ENCODE results near the gene DYNC2H1. TPM values are rescaled to one million over a fixed set of nuclear protein-coding genes. Genes with fewer than 3 reads are reported as not detected.
A peak's percentile ranks its signal among the peaks of the same experiment; 100 is the strongest.
"Not testable (repeated sequence)": the region's sequence is repeated elsewhere in the genome, so short reads cannot be mapped to it uniquely, and the experiment has no call there.

Gene DYNC2H1
- total RNA-seq, 1 experiment from 2014 or later, result 7.6 TPM

- H3K36me3 ChIP-seq, result no peaks in the 10 kb centered on the region
- H3K4me3 ChIP-seq, result no peak overlapping the region
- no peak for DNase-seq
- H3K9me3 ChIP-seq, result no peaks in the 10 kb centered on the region
- peaks cover 3% of the 10 kb centered on the region; the same call in 1 of the 2 replicates for H3K27me3 ChIP-seq
These were observed 11.9 kb upstream of the DYNC2H1 start for GRCh38 chr11:103097279-103097678.

GRCh38 chr11:103109818-103110388 is 677 bp downstream of the DYNC2H1 start:
- peak; percentile 19 for DNase-seq
- peaks cover 10% of the 10 kb centered on the region for H3K36me3 ChIP-seq
- H3K27me3 ChIP-seq, result no peaks in the 10 kb centered on the region
- peak overlapping the region; percentile 67 for H3K4me3 ChIP-seq
- H3K9me3 ChIP-seq, result no peaks in the 10 kb centered on the region

- Histone ChIP-seq H3K4me3 (peak overlapping the region; percentile 67), H3K9me3 (no peaks in the 10 kb centered on the region), H3K36me3 (peaks cover 13% of the 10 kb centered on the region), H3K27me3 (no peaks in the 10 kb centered on the region)
- no peak for DNase-seq
These were observed 1.2 kb downstream of the DYNC2H1 start for GRCh38 chr11:103110391-103110790.

- no peak for DNase-seq
- Histone ChIP-seq H3K4me3 (no peak overlapping the region), H3K36me3 (peaks cover 13% of the 10 kb centered on the region), H3K9me3 (no peaks in the 10 kb centered on the region), H3K27me3 (no peaks in the 10 kb centered on the region)
These were observed 2.2 kb downstream of the DYNC2H1 start for GRCh38 chr11:103111400-103111799.

- H3K4me3 ChIP-seq, result no peak overlapping the region
- peaks cover 15% of the 10 kb centered on the region for H3K36me3 ChIP-seq
- H3K9me3 ChIP-seq, result no peaks in the 10 kb centered on the region
- no peak for DNase-seq
- no peaks in the 10 kb centered on the region for H3K27me3 ChIP-seq
These were observed 3.1 kb downstream of the DYNC2H1 start for GRCh38 chr11:103112364-103112763.

GRCh38 chr11:103114836-103115235 is 5.6 kb downstream of the DYNC2H1 start:
- H3K36me3 ChIP-seq, result peaks cover 20% of the 10 kb centered on the region
- no peak overlapping the region for H3K4me3 ChIP-seq
- H3K9me3 ChIP-seq, result no peaks in the 10 kb centered on the region
- no peak for DNase-seq
- no peaks in the 10 kb centered on the region for H3K27me3 ChIP-seq

GRCh38 chr11:103125462-103125861 is 16.2 kb downstream of the DYNC2H1 start:
- Histone ChIP-seq H3K36me3 (peaks cover 10% of the 10 kb centered on the region; the same call in 1 of the 2 replicates), H3K27me3 (no peaks in the 10 kb centered on the region), H3K4me3 (no peak overlapping the region), H3K9me3 (no peaks in the 10 kb centered on the region)
- DNase-seq, result no peak

GRCh38 chr11:103141986-103142385 is 32.8 kb downstream of the DYNC2H1 start:
- DNase-seq, H3K4me3 ChIP-seq, H3K36me3 ChIP-seq, H3K9me3 ChIP-seq, H3K27me3 ChIP-seq: not testable (repeated sequence)

- H3K4me3 ChIP-seq, result no peak overlapping the region
- no peak for DNase-seq
- H3K27me3 ChIP-seq, result no peaks in the 10 kb centered on the region
- no peaks in the 10 kb centered on the region for H3K9me3 ChIP-seq
- peaks cover 3% of the 10 kb centered on the region for H3K36me3 ChIP-seq
These were observed 38.4 kb downstream of the DYNC2H1 start for GRCh38 chr11:103147627-103148026.

- DNase-seq, result no peak
- H3K9me3 ChIP-seq, result no peaks in the 10 kb centered on the region
- H3K36me3 ChIP-seq, result peaks cover 8% of the 10 kb centered on the region
- H3K27me3 ChIP-seq, result no peaks in the 10 kb centered on the region
- no peak overlapping the region for H3K4me3 ChIP-seq
These were observed 48.3 kb downstream of the DYNC2H1 start for GRCh38 chr11:103157542-103157941.

- no peak for DNase-seq
- peaks cover 17% of the 10 kb centered on the region for H3K36me3 ChIP-seq
- H3K9me3 ChIP-seq, result no peaks in the 10 kb centered on the region
- no peaks in the 10 kb centered on the region for H3K27me3 ChIP-seq
- H3K4me3 ChIP-seq, result no peak overlapping the region
These were observed 55.0 kb downstream of the DYNC2H1 start for GRCh38 chr11:103164093-103164796.

GRCh38 chr11:103167166-103167565 is 57.9 kb downstream of the DYNC2H1 start:
- no peak for DNase-seq
- Histone ChIP-seq H3K4me3 (no peak overlapping the region), H3K36me3 (peaks cover 14% of the 10 kb centered on the region)

GRCh38 chr11:103170865-103171264 is 61.6 kb downstream of the DYNC2H1 start:
- Histone ChIP-seq H3K27me3 (no peaks in the 10 kb centered on the region), H3K4me3 (no peak overlapping the region), H3K36me3 (no peaks in the 10 kb centered on the region; the same call in 1 of the 2 replicates), H3K9me3 (no peaks in the 10 kb centered on the region)
- DNase-seq, result no peak

More at GRCh38 chr11:103167166-103167565, 57.9 kb downstream of the DYNC2H1 start:
- no peaks in the 10 kb centered on the region for H3K27me3 ChIP-seq
- H3K9me3 ChIP-seq, result no peaks in the 10 kb centered on the region

GRCh38 chr11:103175461-103176129 is 66.4 kb downstream of the DYNC2H1 start:
- no peak for DNase-seq
- Histone ChIP-seq H3K36me3 (peaks cover 3% of the 10 kb centered on the region; the same call in 1 of the 2 replicates), H3K27me3 (no peaks in the 10 kb centered on the region), H3K4me3 (no peak overlapping the region), H3K9me3 (no peaks in the 10 kb centered on the region)

GRCh38 chr11:103183981-103184611 is 74.9 kb downstream of the DYNC2H1 start:
- H3K36me3 ChIP-seq, result no peaks in the 10 kb centered on the region; the same call in 1 of the 2 replicates
- DNase-seq, result no peak
- H3K9me3 ChIP-seq, result no peaks in the 10 kb centered on the region

GRCh38 chr11:103202048-103202651 is 92.9 kb downstream of the DYNC2H1 start:
- no peak for DNase-seq
- Histone ChIP-seq H3K27me3 (no peaks in the 10 kb centered on the region), H3K9me3 (no peaks in the 10 kb centered on the region), H3K36me3 (peaks cover 23% of the 10 kb centered on the region), H3K4me3 (no peak overlapping the region)

More at GRCh38 chr11:103183981-103184611, 74.9 kb downstream of the DYNC2H1 start:
- Histone ChIP-seq H3K4me3 (no peak overlapping the region), H3K27me3 (no peaks in the 10 kb centered on the region)

GRCh38 chr11:103210543-103210942 is 101.3 kb downstream of the DYNC2H1 start:
- peaks cover 5% of the 10 kb centered on the region for H3K36me3 ChIP-seq
- H3K27me3 ChIP-seq, result no peaks in the 10 kb centered on the region
- H3K9me3 ChIP-seq, result no peaks in the 10 kb centered on the region
- DNase-seq, result no peak
- no peak overlapping the region for H3K4me3 ChIP-seq

Data from MG63 (cell line).